Ectodermal cell (in vitro differentiated cells): ENCODE measurements around the gene ECHS1.

Experiments used
- H3K27ac ChIP-seq: 2 replicates; pipeline ENCODE4 v1.7.0; 2013; ENCODE audit warnings: mild to moderate bottlenecking, low read depth, low read length; ENCODE audit not compliant: insufficient read depth, poor library complexity, severe bottlenecking
- H3K27me3 ChIP-seq: 2 replicates; pipeline ENCODE4 v1.7.0; 2013; ENCODE audit warnings: mild to moderate bottlenecking, low read length; ENCODE audit not compliant: insufficient read depth, control insufficient read depth, poor library complexity, severe bottlenecking
- H3K36me3 ChIP-seq: one replicate; pipeline ENCODE4 v1.7.0; 2013; ENCODE audit warnings: low read length; ENCODE audit not compliant: control insufficient read depth, insufficient read depth
- H3K4me1 ChIP-seq: one replicate; pipeline ENCODE4 v1.7.0; 2013; ENCODE audit warnings: low read length; ENCODE audit not compliant: control insufficient read depth, insufficient read depth
- H3K4me3 ChIP-seq: 2 replicates; pipeline ENCODE4 v1.7.0; 2013; ENCODE audit warnings: low read depth, low read length, control low read depth; ENCODE audit not compliant: insufficient read depth
- H3K9me3 ChIP-seq: 2 replicates; pipeline ENCODE4 v1.7.0; 2013; ENCODE audit warnings: mild to moderate bottlenecking, low read length, moderate library complexity; ENCODE audit not compliant: control insufficient read depth
- WGBS, 2 experiments: methylation state at CpG; one replicate each; pipeline ENCODE4 v1.1.7; 2013; ENCODE audit warnings: missing lambda C conversion rate in 2 of 2; 5-methylcytosine and 5-hydroxymethylcytosine counted together

ECHS1 gene

GRCh38 chr10:133351408-133352318, 21.5 kb downstream of the ECHS1 start:
- no peak overlapping the region for H3K4me3 ChIP-seq
- H3K27me3 ChIP-seq, result peaks cover under 1% of the 10 kb centered on the region
- no peaks in the 10 kb centered on the region for H3K9me3 ChIP-seq
- H3K27ac ChIP-seq, result no peak overlapping the region
- peaks cover 9% of the 10 kb centered on the region for H3K4me1 ChIP-seq
- H3K36me3 ChIP-seq, result no peaks in the 10 kb centered on the region
- WGBS, 2 experiments, result 72 to 75% methylated on average over 24 of the region's 24 CpGs

GRCh38 chr10:133350950-133351329, 22.2 kb downstream of the ECHS1 start:
- peaks cover 4% of the 10 kb centered on the region for H3K4me1 ChIP-seq
- H3K27ac ChIP-seq, result no peak overlapping the region
- H3K4me3 ChIP-seq, result no peak overlapping the region
- no peaks in the 10 kb centered on the region for H3K36me3 ChIP-seq
- no peaks in the 10 kb centered on the region for H3K9me3 ChIP-seq
- WGBS, 2 experiments, result 70 to 71% methylated on average over 13 of the region's 13 CpGs
- H3K27me3 ChIP-seq, result no peaks in the 10 kb centered on the region

GRCh38 chr10:133350283-133350949, 22.7 kb downstream of the ECHS1 start:
- WGBS, 2 experiments, result 85 to 88% methylated on average over 12 of the region's 12 CpGs
- H3K27me3 ChIP-seq, result no peaks in the 10 kb centered on the region

GRCh38 chr10:133349577-133350011, 23.6 kb downstream of the ECHS1 start:
- H3K4me3 ChIP-seq, result no peak overlapping the region
- H3K9me3 ChIP-seq, result no peaks in the 10 kb centered on the region
- no peak overlapping the region for H3K27ac ChIP-seq
- H3K27me3 ChIP-seq, result no peaks in the 10 kb centered on the region
- H3K4me1 ChIP-seq, result peaks cover 4% of the 10 kb centered on the region
- no peaks in the 10 kb centered on the region for H3K36me3 ChIP-seq
- 85 to 87% methylated on average over 9 of the region's 9 CpGs for WGBS, 2 experiments

More at GRCh38 chr10:133350283-133350949, 22.7 kb downstream of the ECHS1 start:
- Histone ChIP-seq H3K36me3 (no peaks in the 10 kb centered on the region), H3K27ac (no peak overlapping the region), H3K4me1 (peaks cover 4% of the 10 kb centered on the region), H3K9me3 (no peaks in the 10 kb centered on the region), H3K4me3 (no peak overlapping the region)

GRCh38 chr10:133349160-133349568, 24.0 kb downstream of the ECHS1 start:
- H3K4me1 ChIP-seq, result peaks cover 4% of the 10 kb centered on the region
- H3K36me3 ChIP-seq, result no peaks in the 10 kb centered on the region
- H3K9me3 ChIP-seq, result no peaks in the 10 kb centered on the region
- no peaks in the 10 kb centered on the region for H3K27me3 ChIP-seq
- no peak overlapping the region for H3K27ac ChIP-seq
- WGBS, 2 experiments, result 93% methylated on average over 8 of the region's 8 CpGs
- no peak overlapping the region for H3K4me3 ChIP-seq

GRCh38 chr10:133347710-133348517, 25.2 kb downstream of the ECHS1 start:
- Histone ChIP-seq H3K27ac (no peak overlapping the region), H3K4me3 (no peak overlapping the region), H3K27me3 (no peaks in the 10 kb centered on the region), H3K4me1 (peaks cover 4% of the 10 kb centered on the region), H3K9me3 (no peaks in the 10 kb centered on the region), H3K36me3 (no peaks in the 10 kb centered on the region)
- WGBS, 2 experiments, result 83 to 88% methylated on average over 15 to 16 of the region's 16 CpGs

GRCh38 chr10:133346413-133346812, 26.7 kb downstream of the ECHS1 start:
- H3K4me3 ChIP-seq, result no peak overlapping the region
- H3K9me3 ChIP-seq, result no peaks in the 10 kb centered on the region
- no peaks in the 10 kb centered on the region for H3K36me3 ChIP-seq
- 78 to 80% methylated on average over 11 of the region's 11 CpGs for WGBS, 2 experiments
- H3K27ac ChIP-seq, result no peak overlapping the region
- peaks cover 4% of the 10 kb centered on the region for H3K4me1 ChIP-seq
- no peaks in the 10 kb centered on the region for H3K27me3 ChIP-seq

- Histone ChIP-seq H3K4me1 (no peaks in the 10 kb centered on the region), H3K9me3 (no peaks in the 10 kb centered on the region), H3K27me3 (no peaks in the 10 kb centered on the region), H3K4me3 (no peak overlapping the region), H3K36me3 (no peaks in the 10 kb centered on the region), H3K27ac (no peak overlapping the region)
- 86 to 90% methylated on average over 5 of the region's 5 CpGs for WGBS, 2 experiments
These were observed 28.9 kb downstream of the ECHS1 start for GRCh38 chr10:133344236-133344635.

GRCh38 chr10:133343558-133343957, 29.6 kb downstream of the ECHS1 start:
- Histone ChIP-seq H3K4me1 (no peaks in the 10 kb centered on the region), H3K9me3 (no peaks in the 10 kb centered on the region), H3K27ac (no peak overlapping the region), H3K4me3 (no peak overlapping the region), H3K36me3 (no peaks in the 10 kb centered on the region), H3K27me3 (peaks cover 2% of the 10 kb centered on the region)
- WGBS, 2 experiments, result 79 to 85% methylated on average over 9 of the region's 9 CpGs

- Histone ChIP-seq H3K27ac (no peak overlapping the region), H3K36me3 (no peaks in the 10 kb centered on the region), H3K27me3 (peaks cover 8% of the 10 kb centered on the region), H3K4me3 (no peak overlapping the region), H3K4me1 (no peaks in the 10 kb centered on the region), H3K9me3 (no peaks in the 10 kb centered on the region)
- 85 to 88% methylated on average over 8 of the region's 8 CpGs for WGBS, 2 experiments
These were observed 30.2 kb downstream of the ECHS1 start for GRCh38 chr10:133342942-133343341.
